Suprapubic skin (tissue), 3 donors: ENCODE data around the gene PRKCE.

Experiments
- CTCF ChIP-seq, 2 donors: fragments of 200-600 bp in 1 of 2; fragments of 450-650 bp in 1 of 2; sonication (generic) in 1 of 2; IDR thresholded peaks; one replicate each; pipeline ENCODE4 v1.5.1; 2016 to 2019; ENCODE audit warnings: antibody characterized with exemption in 2 of 2, mild to moderate bottlenecking in 1 of 2, moderate library complexity in 1 of 2
- POLR2A ChIP-seq, 2 donors: fragments of 450-650 bp; IDR thresholded peaks; one replicate each; pipeline ENCODE4 v1.6.1; 2017; ENCODE audit warnings: antibody characterized with exemption in 2 of 2, mild to moderate bottlenecking in 2 of 2, moderate library complexity in 2 of 2

DNA sequence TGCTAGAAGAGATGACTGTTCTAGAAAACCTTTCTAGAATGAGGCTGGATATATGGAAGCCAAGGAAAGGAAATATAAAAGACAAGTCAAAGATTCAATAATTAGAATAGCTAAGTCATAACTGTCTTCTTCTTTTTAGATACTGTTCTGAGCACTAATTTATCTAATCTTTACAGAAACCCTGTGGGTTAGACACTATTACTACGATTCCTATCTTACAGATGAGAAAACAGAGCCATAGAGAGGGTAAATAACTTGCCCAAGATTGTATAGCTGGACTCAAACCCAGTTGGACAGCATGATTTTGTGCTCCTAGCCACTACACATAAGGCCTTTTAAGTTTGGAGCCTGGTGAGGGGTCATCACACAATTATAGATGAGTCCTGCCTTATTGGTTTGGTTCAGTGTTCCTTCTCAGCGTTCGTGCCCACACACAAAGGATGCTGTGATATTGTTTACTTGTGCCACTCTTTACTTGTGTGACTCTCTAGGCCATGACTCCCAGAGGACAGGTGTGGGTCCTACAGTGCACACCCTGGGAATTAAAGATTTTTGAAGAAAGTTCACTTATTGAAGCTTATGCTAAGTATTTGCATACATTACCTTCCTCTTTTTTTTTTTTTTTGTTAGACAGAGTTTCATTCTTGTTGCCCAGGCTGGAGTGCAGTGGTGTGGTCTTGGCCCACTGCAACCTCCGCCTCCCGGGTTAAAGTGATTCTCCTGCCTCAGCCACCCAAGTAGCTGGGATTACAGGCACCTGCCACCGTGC, 153.7 kb downstream of the PRKCE start:
- TF ChIP-seq POLR2A (IDR thresholded peaks at IDR 0.05) (no peak), CTCF (IDR thresholded peaks at IDR 0.05) (no peak)
